HepG2 (cell line): ENCODE measurements around the gene DBNDD1. TPM values are rescaled to one million over a fixed set of nuclear protein-coding genes. Genes with fewer than 3 reads are reported as not detected.

ENCODE experiments used
- ARID4A ChIP-seq: sonication (generic); formaldehyde crosslinking; IDR thresholded peaks from 2 replicates; pipeline ENCODE4 v1.5.0; 2020; ENCODE audit warnings: mild to moderate bottlenecking, missing genetic modification reagents, borderline replicate concordance
- CHCHD3 ChIP-seq: sonication (generic); formaldehyde crosslinking; IDR thresholded peaks from 2 replicates; pipeline ENCODE4 v1.8.0; 2022; ENCODE audit warnings: mild to moderate bottlenecking, missing genetic modification reagents, moderate library complexity
- CHD2 ChIP-seq: IDR thresholded peaks from 2 replicates; pipeline ENCODE4 v1.6.1; 2011; ENCODE audit warnings: low read depth, low read length, improper control_type of control experiment
- CREBL2 ChIP-seq: sonication (generic); formaldehyde crosslinking; IDR thresholded peaks from 2 replicates; pipeline ENCODE4 v1.8.1; 2023; ENCODE audit warnings: missing genetic modification reagents, mild to moderate bottlenecking, borderline replicate concordance
- E2F5 ChIP-seq: sonication (generic); formaldehyde crosslinking; conservative IDR thresholded peaks from 2 replicates; pipeline ENCODE4 v1.4.0; 2020; ENCODE audit warnings: missing genetic modification reagents
- ESRRA ChIP-seq: sonication (generic); formaldehyde crosslinking; IDR thresholded peaks from 2 replicates; pipeline ENCODE4 v1.5.1; 2020; ENCODE audit warnings: mild to moderate bottlenecking, low read depth, missing genetic modification reagents
- GZF1 ChIP-seq: sonication (generic); formaldehyde crosslinking; IDR thresholded peaks from 2 replicates; pipeline ENCODE4 v1.5.1; 2020; ENCODE audit warnings: mild to moderate bottlenecking, missing genetic modification reagents
- MAFG ChIP-seq: sonication (generic); formaldehyde crosslinking; IDR thresholded peaks from 2 replicates; pipeline ENCODE4 v1.5.1; 2020; ENCODE audit warnings: mild to moderate bottlenecking, missing genetic modification reagents
- MAZ ChIP-seq, 2 experiments: sonication (generic) in 1 of 2; formaldehyde crosslinking in 1 of 2; IDR thresholded peaks; 2 replicates each; pipeline versions ENCODE4 v1.5.0 to v1.6.1; 2012 to 2020; ENCODE audit warnings: low read depth in 2 of 2, mild to moderate bottlenecking in 2 of 2, borderline replicate concordance in 1 of 2, improper control_type of control experiment in 1 of 2, low read length in 1 of 2, missing genetic modification reagents in 1 of 2, moderate library complexity in 1 of 2
- MXI1 ChIP-seq: IDR thresholded peaks from 3 replicates; pipeline ENCODE4 v1.6.1; 2012; ENCODE audit warnings: low read depth, low read length, inconsistent platforms, borderline replicate concordance
- NFIC ChIP-seq: IDR thresholded peaks from 2 replicates; pipeline ENCODE4 v1.6.1; 2012; ENCODE audit warnings: mild to moderate bottlenecking, low read length, inconsistent platforms
- PRPF4 ChIP-seq: fragments of 200-400 bp; formaldehyde crosslinking; IDR thresholded peaks from 2 replicates; pipeline ENCODE4 v1.6.1; 2016; ENCODE audit warnings: low read length, low read depth; ENCODE audit not compliant: poor library complexity, severe bottlenecking
- SALL1 ChIP-seq: sonication (generic); formaldehyde crosslinking; IDR thresholded peaks from 2 replicates; pipeline ENCODE4 v1.8.0; 2022; ENCODE audit warnings: mild to moderate bottlenecking, missing genetic modification reagents
- SAP130 ChIP-seq: IDR thresholded peaks from 2 replicates; pipeline ENCODE4 v1.6.1; 2016; ENCODE audit warnings: low read depth
- TBP ChIP-seq: sonication (generic); formaldehyde crosslinking; IDR thresholded peaks from 2 replicates; pipeline ENCODE4 v1.5.0; 2020; ENCODE audit warnings: missing genetic modification reagents
- YEATS2 ChIP-seq: sonication (generic); formaldehyde crosslinking; IDR thresholded peaks from 2 replicates; pipeline ENCODE4 v1.4.0; 2020; ENCODE audit warnings: missing genetic modification reagents, borderline replicate concordance
- ZNF143 ChIP-seq: sonication (generic); formaldehyde crosslinking; IDR thresholded peaks from 2 replicates; pipeline ENCODE4 v1.4.0; 2020; ENCODE audit warnings: missing genetic modification reagents
- ZNF235 ChIP-seq: sonication (generic); formaldehyde crosslinking; IDR thresholded peaks from 2 replicates; pipeline ENCODE4 v1.8.1; 2023; ENCODE audit warnings: mild to moderate bottlenecking, missing genetic modification reagents, borderline replicate concordance
- ZNF564 ChIP-seq: sonication (generic); formaldehyde crosslinking; IDR thresholded peaks from 2 replicates; pipeline ENCODE4 v1.8.1; 2023; ENCODE audit warnings: mild to moderate bottlenecking, missing genetic modification reagents
- ZNF572 ChIP-seq: sonication (generic); formaldehyde crosslinking; IDR thresholded peaks from 2 replicates; pipeline ENCODE4 v1.5.1; 2020; ENCODE audit warnings: mild to moderate bottlenecking, missing genetic modification reagents
- ZNF768 ChIP-seq: sonication (generic); formaldehyde crosslinking; IDR thresholded peaks from 2 replicates; pipeline ENCODE4 v1.4.0; 2020; ENCODE audit warnings: missing genetic modification reagents
- polyA plus RNA-seq, 8 experiments: library from polyadenylated mRNA; depleted of rRNA in 3 of 8; stranded (reverse) in 7 of 8; unstranded in 1 of 8; fragments of >200 nt; fragmentation: Illumina TruSeq in 4 of 8; extraction: Trizol in 4 of 8; gene quantifications; 2 replicates each; pipeline versions ENCODE4 v1.2.1 to v1.2.3, GENCODE V29; 2011 to 2016; ENCODE audit warnings: low read depth in 4 of 8, missing spikeins in 1 of 8, mixed read lengths in 1 of 8; ENCODE audit not compliant: insufficient read depth in 1 of 8
- total RNA-seq, 5 experiments: library from RNA; depleted of rRNA; stranded (reverse); fragments of >200 nt; fragmentation: Illumina TruSeq; extraction: Trizol; gene quantifications; 2 replicates each; pipeline ENCODE4 v1.2.3, GENCODE V29; 2016; ENCODE audit warnings: low read depth in 1 of 5
- TF ChIP-seq, protein P1 (sequence below): sonication (generic); formaldehyde crosslinking; IDR thresholded peaks from 2 replicates; pipeline ENCODE4 v1.5.1; 2020; ENCODE audit warnings: mild to moderate bottlenecking, moderate library complexity, missing genetic modification reagents
- TF ChIP-seq, protein P2 (sequence below): sonication (generic); formaldehyde crosslinking; IDR thresholded peaks from 2 replicates; pipeline ENCODE4 v1.8.0; 2022; ENCODE audit warnings: mild to moderate bottlenecking, missing genetic modification reagents, moderate library complexity

DBNDD1 gene
- total and polyA plus RNA-seq, 2 of the 13 experiments (the other 11 are each of a cell fraction or from before 2014, with no cell fraction given) = 17.0 to 40.4 TPM

DNA sequence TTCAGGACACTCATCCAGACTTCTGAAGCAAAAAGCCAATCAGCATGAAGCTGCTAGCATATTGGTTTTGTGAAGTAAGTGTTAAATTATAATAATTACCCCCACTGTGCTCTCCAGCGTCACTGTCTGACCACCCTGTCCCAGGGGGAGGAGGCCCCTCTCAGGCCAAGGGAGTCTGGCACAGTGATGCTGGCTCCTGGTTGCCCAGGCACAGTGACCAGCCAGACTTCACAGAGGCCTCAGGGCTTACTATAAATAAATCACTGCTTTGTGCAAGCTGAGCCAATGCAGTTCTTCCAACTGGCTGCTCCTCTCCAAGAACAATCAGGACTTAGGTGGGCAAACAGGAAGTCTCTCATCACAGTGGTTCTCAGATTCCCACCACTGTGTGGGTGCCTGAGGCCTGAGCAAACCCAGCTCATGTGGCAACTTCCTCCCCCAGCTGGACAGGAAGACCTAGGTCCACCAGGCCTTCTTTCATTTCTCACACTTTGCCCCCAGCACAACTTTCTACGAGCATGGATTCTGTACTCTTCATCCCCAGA lies 1.7 kb upstream of the DBNDD1 start (continued):
- TF ChIP-seq CHD2 (no peak), MAFG (CRISPR knock-in tag) (no peak), SALL1 (peak; percentile 72), TBP (CRISPR knock-in tag) (no peak), NFIC (no peak), PRPF4 (no peak), GZF1 (CRISPR knock-in tag) (0 out of 2 replicates have a peak, but pooled peaks have one; percentile 47), ESRRA (CRISPR knock-in tag) (no peak), YEATS2 (CRISPR knock-in tag) (no peak; the same call in 1 of the 2 replicates), ARID4A (CRISPR knock-in tag) (peak; percentile 66; the same call in 1 of the 2 replicates), MAZ (IDR thresholded peaks at IDR 0.05; ENCODE audit: borderline replicate concordance, low read depth, low read length) (no peak), MAZ (CRISPR knock-in tag; IDR thresholded peaks at IDR 0.05; ENCODE audit: low read depth) (no peak; the same call in 1 of the 2 replicates), ZNF572 (CRISPR knock-in tag) (no peak), SAP130 (peak; percentile 89), E2F5 (CRISPR knock-in tag) (no peak), ZNF143 (CRISPR knock-in tag) (no peak), ZNF768 (CRISPR knock-in tag) (no peak), ZNF235 (no peak), MXI1 (peak; percentile 49; the same call in 1 of the 3 replicates), CHCHD3 (CRISPR knock-in tag) (no peak), CREBL2 (CRISPR knock-in tag) (no peak), ZNF564 (CRISPR knock-in tag) (no peak)
- TF ChIP-seq, protein P1, sequence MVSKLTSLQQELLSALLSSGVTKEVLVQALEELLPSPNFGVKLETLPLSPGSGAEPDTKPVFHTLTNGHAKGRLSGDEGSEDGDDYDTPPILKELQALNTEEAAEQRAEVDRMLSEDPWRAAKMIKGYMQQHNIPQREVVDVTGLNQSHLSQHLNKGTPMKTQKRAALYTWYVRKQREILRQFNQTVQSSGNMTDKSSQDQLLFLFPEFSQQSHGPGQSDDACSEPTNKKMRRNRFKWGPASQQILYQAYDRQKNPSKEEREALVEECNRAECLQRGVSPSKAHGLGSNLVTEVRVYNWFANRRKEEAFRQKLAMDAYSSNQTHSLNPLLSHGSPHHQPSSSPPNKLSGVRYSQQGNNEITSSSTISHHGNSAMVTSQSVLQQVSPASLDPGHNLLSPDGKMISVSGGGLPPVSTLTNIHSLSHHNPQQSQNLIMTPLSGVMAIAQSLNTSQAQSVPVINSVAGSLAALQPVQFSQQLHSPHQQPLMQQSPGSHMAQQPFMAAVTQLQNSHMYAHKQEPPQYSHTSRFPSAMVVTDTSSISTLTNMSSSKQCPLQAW (CRISPR knock-in tag) = no peak
- TF ChIP-seq, protein P2, sequence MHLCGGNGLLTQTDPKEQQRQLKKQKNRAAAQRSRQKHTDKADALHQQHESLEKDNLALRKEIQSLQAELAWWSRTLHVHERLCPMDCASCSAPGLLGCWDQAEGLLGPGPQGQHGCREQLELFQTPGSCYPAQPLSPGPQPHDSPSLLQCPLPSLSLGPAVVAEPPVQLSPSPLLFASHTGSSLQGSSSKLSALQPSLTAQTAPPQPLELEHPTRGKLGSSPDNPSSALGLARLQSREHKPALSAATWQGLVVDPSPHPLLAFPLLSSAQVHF = no peak
